Karpas-422 (cell line): ENCODE measurements around the gene SHC3. TPM values are rescaled to one million over a fixed set of nuclear protein-coding genes. Genes with fewer than 3 reads are reported as not detected.

Experiments used
- DNase-seq: peaks from one replicate; pipeline ENCODE4 v3.0.0-alpha.2; 2015
- H2AFZ ChIP-seq: fragments of 200-600 bp; sonication (generic); 2 replicates; pipeline ENCODE4 v1.6.1; 2014; ENCODE audit warnings: antibody characterized with exemption, low read length, mixed read lengths
- H3K27ac ChIP-seq: fragments of 200-600 bp; sonication (generic); 2 replicates; pipeline ENCODE4 v1.5.1; 2014; ENCODE audit warnings: mild to moderate bottlenecking, low read length, moderate library complexity
- H3K27me3 ChIP-seq: fragments of 200-600 bp; sonication (generic); 2 replicates; pipeline ENCODE4 v1.6.1; 2014; ENCODE audit warnings: low read length, mixed read lengths
- H3K36me3 ChIP-seq: fragments of 200-600 bp; sonication (generic); 2 replicates; pipeline ENCODE4 v1.6.1; 2014; ENCODE audit warnings: low read length, mixed read lengths; ENCODE audit not compliant: insufficient read depth
- H3K4me1 ChIP-seq: fragments of 200-600 bp; sonication (generic); 2 replicates; pipeline ENCODE4 v1.6.1; 2014; ENCODE audit warnings: mild to moderate bottlenecking, low read length, mixed read lengths
- H3K4me2 ChIP-seq: fragments of 200-600 bp; sonication (generic); 2 replicates; pipeline ENCODE4 v1.6.1; 2014; ENCODE audit warnings: low read length, low read depth, mild to moderate bottlenecking; ENCODE audit not compliant: poor library complexity, severe bottlenecking
- H3K4me3 ChIP-seq: fragments of 200-600 bp; sonication (generic); 2 replicates; pipeline ENCODE4 v1.5.1; 2014; ENCODE audit warnings: mild to moderate bottlenecking, antibody characterized with exemption, low read length, mixed read lengths
- H3K79me2 ChIP-seq: fragments of 200-600 bp; sonication (generic); 2 replicates; pipeline ENCODE4 v1.6.1; 2014; ENCODE audit warnings: mild to moderate bottlenecking, low read length, mixed read lengths
- H3K9ac ChIP-seq: fragments of 200-600 bp; sonication (generic); 2 replicates; pipeline ENCODE4 v1.6.0; 2014; ENCODE audit warnings: low read length
- H3K9me2 ChIP-seq: fragments of 200-600 bp; sonication (generic), shearing (Covaris generic); replicated peaks from 2 replicates; pipeline ENCODE4 v1.6.0; 2014; ENCODE audit warnings: mild to moderate bottlenecking, low read length, moderate library complexity; ENCODE audit not compliant: insufficient read depth
- H3K9me3 ChIP-seq: fragments of 300-700, 200-600 bp; sonication (generic); 2 replicates; pipeline ENCODE4 v1.6.1; 2014; ENCODE audit warnings: low read length, mixed read lengths
- H4K20me1 ChIP-seq: fragments of 200-600 bp; sonication (generic); 2 replicates; pipeline ENCODE4 v1.6.1; 2014; ENCODE audit warnings: mild to moderate bottlenecking, antibody characterized with exemption, low read length, low read depth; ENCODE audit not compliant: insufficient read depth
- total RNA-seq: library from RNA; depleted of rRNA; stranded (reverse); fragments of >200 nt; shearing (Covaris generic); gene quantifications from 2 replicates; pipeline ENCODE4 v1.2.3, GENCODE V29; 2014; ENCODE audit warnings: low replicate concordance

Gene SHC3
- total RNA-seq, 1 experiment from 2014 or later, result not detected

GRCh38 chr9:88990041-88990728 is 188.4 kb downstream of the SHC3 start:
- no peak overlapping the region for H2AFZ ChIP-seq
- H3K79me2 ChIP-seq, result no peaks in the 10 kb centered on the region
- no peaks in the 10 kb centered on the region for H4K20me1 ChIP-seq
- H3K9ac ChIP-seq, result no peak overlapping the region
- no peaks in the 10 kb centered on the region for H3K27me3 ChIP-seq
- no peak overlapping the region for H3K4me3 ChIP-seq
- no peaks in the 10 kb centered on the region for H3K9me3 ChIP-seq
- DNase-seq, result no peak
- H3K9me2 ChIP-seq, result no peaks in the 10 kb centered on the region
- no peak overlapping the region for H3K27ac ChIP-seq
- peaks cover 2% of the 10 kb centered on the region; the same call in 1 of the 2 replicates for H3K4me1 ChIP-seq
- H3K36me3 ChIP-seq, result no peaks in the 10 kb centered on the region
- no peak overlapping the region for H3K4me2 ChIP-seq

GRCh38 chr9:88988796-88989641 is 189.6 kb downstream of the SHC3 start:
- no peaks in the 10 kb centered on the region for H3K36me3 ChIP-seq
- H3K4me2 ChIP-seq, result no peak overlapping the region
- H3K9me3 ChIP-seq, result no peaks in the 10 kb centered on the region
- H3K9ac ChIP-seq, result no peak overlapping the region
- no peaks in the 10 kb centered on the region for H3K79me2 ChIP-seq
- H3K27me3 ChIP-seq, result no peaks in the 10 kb centered on the region
- H3K4me1 ChIP-seq, result no peaks in the 10 kb centered on the region
- H3K4me3 ChIP-seq, result no peak overlapping the region
- H3K9me2 ChIP-seq, result no peaks in the 10 kb centered on the region
- no peaks in the 10 kb centered on the region for H4K20me1 ChIP-seq
- DNase-seq, result no peak
- no peak overlapping the region for H3K27ac ChIP-seq
- no peak overlapping the region for H2AFZ ChIP-seq

- Histone ChIP-seq H3K9me2 (no peaks in the 10 kb centered on the region), H3K4me3 (no peak overlapping the region), H3K27ac (no peak overlapping the region), H3K4me2 (no peak overlapping the region), H2AFZ (no peak overlapping the region), H3K36me3 (no peaks in the 10 kb centered on the region), H4K20me1 (no peaks in the 10 kb centered on the region), H3K4me1 (no peaks in the 10 kb centered on the region), H3K9ac (no peak overlapping the region), H3K27me3 (no peaks in the 10 kb centered on the region), H3K79me2 (no peaks in the 10 kb centered on the region), H3K9me3 (no peaks in the 10 kb centered on the region)
- no peak for DNase-seq
Observed at GRCh38 chr9:88987661-88988060, 191.0 kb downstream of the SHC3 start.

- Histone ChIP-seq H3K9me3 (no peaks in the 10 kb centered on the region), H3K4me1 (no peaks in the 10 kb centered on the region), H3K27ac (no peak overlapping the region), H3K9ac (no peak overlapping the region), H2AFZ (no peak overlapping the region), H4K20me1 (no peaks in the 10 kb centered on the region), H3K9me2 (no peaks in the 10 kb centered on the region), H3K4me3 (no peak overlapping the region), H3K36me3 (no peaks in the 10 kb centered on the region), H3K27me3 (no peaks in the 10 kb centered on the region), H3K79me2 (no peaks in the 10 kb centered on the region), H3K4me2 (no peak overlapping the region)
- DNase-seq, result no peak
Observed at GRCh38 chr9:88986776-88987175, 191.8 kb downstream of the SHC3 start.

GRCh38 chr9:88985616-88986015 is 193.0 kb downstream of the SHC3 start:
- no peak overlapping the region for H2AFZ ChIP-seq
- H3K27me3 ChIP-seq, result no peaks in the 10 kb centered on the region
- H3K4me2 ChIP-seq, result no peak overlapping the region
- no peaks in the 10 kb centered on the region for H3K79me2 ChIP-seq
- H3K9me3 ChIP-seq, result no peaks in the 10 kb centered on the region
- H3K4me3 ChIP-seq, result no peak overlapping the region
- no peaks in the 10 kb centered on the region for H3K4me1 ChIP-seq
- no peaks in the 10 kb centered on the region for H3K36me3 ChIP-seq
- H3K9ac ChIP-seq, result no peak overlapping the region
- no peaks in the 10 kb centered on the region for H4K20me1 ChIP-seq
- H3K27ac ChIP-seq, result no peak overlapping the region
- no peak for DNase-seq
- no peaks in the 10 kb centered on the region for H3K9me2 ChIP-seq

- Histone ChIP-seq H3K36me3 (no peaks in the 10 kb centered on the region), H4K20me1 (no peaks in the 10 kb centered on the region), H3K9me3 (no peaks in the 10 kb centered on the region), H2AFZ (no peak overlapping the region), H3K4me2 (no peak overlapping the region), H3K4me3 (no peak overlapping the region), H3K79me2 (no peaks in the 10 kb centered on the region), H3K4me1 (no peaks in the 10 kb centered on the region), H3K9ac (no peak overlapping the region), H3K9me2 (no peaks in the 10 kb centered on the region), H3K27me3 (no peaks in the 10 kb centered on the region), H3K27ac (no peak overlapping the region)
- DNase-seq, result no peak
Observed at GRCh38 chr9:88984543-88984883, 194.1 kb downstream of the SHC3 start.

GRCh38 chr9:88983865-88984542 is 194.6 kb downstream of the SHC3 start:
- H2AFZ ChIP-seq, result no peak overlapping the region
- H3K27me3 ChIP-seq, result no peaks in the 10 kb centered on the region
- no peaks in the 10 kb centered on the region for H3K4me1 ChIP-seq
- DNase-seq, result no peak
- H3K36me3 ChIP-seq, result no peaks in the 10 kb centered on the region
- H3K9me3 ChIP-seq, result no peaks in the 10 kb centered on the region
- no peak overlapping the region for H3K9ac ChIP-seq
- no peak overlapping the region for H3K27ac ChIP-seq
- no peaks in the 10 kb centered on the region for H3K9me2 ChIP-seq
- no peaks in the 10 kb centered on the region for H3K79me2 ChIP-seq
- no peak overlapping the region for H3K4me2 ChIP-seq
- H3K4me3 ChIP-seq, result no peak overlapping the region
- no peaks in the 10 kb centered on the region for H4K20me1 ChIP-seq

GRCh38 chr9:88980740-88981203 is 197.8 kb downstream of the SHC3 start:
- Histone ChIP-seq H3K4me3 (no peak overlapping the region), H3K79me2 (no peaks in the 10 kb centered on the region), H3K4me1 (peaks cover 9% of the 10 kb centered on the region), H3K27ac (no peak overlapping the region), H3K9me2 (no peaks in the 10 kb centered on the region), H2AFZ (no peak overlapping the region), H3K36me3 (no peaks in the 10 kb centered on the region), H3K27me3 (no peaks in the 10 kb centered on the region), H3K4me2 (no peak overlapping the region), H3K9ac (no peak overlapping the region), H4K20me1 (no peaks in the 10 kb centered on the region), H3K9me3 (no peaks in the 10 kb centered on the region)
- DNase-seq, result no peak
